Neural progenitor cell (in vitro differentiated cells): Measurements from ENCODE around the gene FOXJ3.

Experiments used
- CTCF ChIP-seq: fragments of 200-600 bp; sonication (generic); IDR thresholded peaks from 2 replicates; pipeline ENCODE4 v1.5.1; 2017; ENCODE audit warnings: antibody characterized with exemption, mild to moderate bottlenecking
- EZH2phosphoT487 ChIP-seq: fragments of 200-600 bp; sonication (generic); IDR thresholded peaks from 2 replicates; pipeline ENCODE4 v1.6.1; 2017; ENCODE audit warnings: antibody characterized with exemption

DNA sequence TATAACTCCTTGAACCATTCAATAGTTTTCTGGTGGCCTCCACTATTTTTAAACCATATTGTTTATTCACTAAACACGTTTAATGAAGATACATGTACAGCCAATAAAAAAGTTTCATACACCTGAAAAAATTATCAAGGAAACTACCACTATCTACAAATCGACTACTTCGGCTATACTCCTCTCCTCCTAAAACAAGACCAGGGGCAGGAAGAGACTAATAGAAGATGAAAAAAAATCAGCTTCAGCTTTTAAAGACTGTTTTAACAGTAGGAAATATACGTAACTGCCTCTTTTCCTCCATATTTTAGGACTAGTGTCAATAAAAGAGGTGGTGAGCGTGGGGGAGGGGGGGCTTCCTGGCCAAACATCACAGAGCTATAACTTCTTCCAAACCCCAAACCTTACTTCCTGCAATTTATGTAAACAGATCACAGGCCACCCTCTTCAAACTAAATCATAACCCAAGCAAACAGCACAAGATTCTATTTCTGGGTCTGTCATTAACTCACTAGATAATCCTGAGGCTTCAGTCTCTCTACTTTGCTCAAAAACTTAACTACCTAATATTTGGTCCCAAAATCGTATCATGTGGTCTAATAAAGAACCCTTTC, 15.1 kb downstream of the FOXJ3 start:
- TF ChIP-seq CTCF, result no peak
- TF ChIP-seq EZH2phosphoT487, result no peak
